GM19239 (cell line): ENCODE results near the gene CX3CL1.
"Not testable (repeated sequence)": the region's sequence is repeated elsewhere in the genome, so short reads cannot be mapped to it uniquely, and the experiment has no call there.

Source experiments
- DNase-seq: peaks from one replicate; pipeline ENCODE4 v3.0.0; 2011; ENCODE audit warnings: low spot score; ENCODE audit not compliant: insufficient read length
- FAIRE-seq: peaks from 2 replicates; lab custom pipeline; 2011; peaks lifted over from hg19 to GRCh38; lab: Jason Lieb, UNC

Gene CX3CL1

DNA sequence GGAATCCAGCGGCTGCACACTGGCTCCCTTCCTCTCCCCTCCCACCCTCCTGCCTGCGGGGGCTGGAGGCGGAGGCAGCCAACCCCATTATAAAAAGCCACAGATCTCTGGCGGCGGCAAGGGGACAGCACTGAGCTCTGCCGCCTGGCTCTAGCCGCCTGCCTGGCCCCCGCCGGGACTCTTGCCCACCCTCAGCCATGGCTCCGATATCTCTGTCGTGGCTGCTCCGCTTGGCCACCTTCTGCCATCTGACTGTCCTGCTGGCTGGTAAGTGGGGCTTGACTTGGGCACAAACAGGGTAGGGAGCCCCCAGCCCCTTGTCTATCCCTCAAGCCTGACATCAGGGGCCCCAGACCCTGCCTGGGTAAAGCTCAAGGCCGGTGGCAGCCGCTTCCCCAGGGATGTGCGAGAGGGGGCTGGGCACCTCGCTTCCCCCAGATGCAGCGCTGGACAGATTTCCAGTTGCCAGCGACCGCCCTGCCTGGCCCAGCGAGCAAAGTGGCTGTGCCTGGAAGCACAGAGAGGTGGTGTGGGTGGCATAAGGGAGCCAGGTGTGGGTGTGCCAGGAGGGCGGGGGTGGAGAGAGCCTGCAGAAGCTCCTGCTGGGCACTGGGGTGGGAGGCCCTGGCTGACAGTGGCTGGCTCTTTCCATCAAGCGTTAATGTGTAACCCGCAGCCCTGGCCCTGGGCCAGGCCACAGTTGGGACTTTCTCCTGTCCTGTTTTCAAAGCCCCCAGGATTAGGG lies at the start of gene CX3CL1:
TSS of gene CX3CL1 (plus strand) at position 119 of the 745 bp plus-strand sequence. CDS start at position 198, 79 bp downstream.
- no peak for DNase-seq
- no peak for FAIRE-seq

DNA sequence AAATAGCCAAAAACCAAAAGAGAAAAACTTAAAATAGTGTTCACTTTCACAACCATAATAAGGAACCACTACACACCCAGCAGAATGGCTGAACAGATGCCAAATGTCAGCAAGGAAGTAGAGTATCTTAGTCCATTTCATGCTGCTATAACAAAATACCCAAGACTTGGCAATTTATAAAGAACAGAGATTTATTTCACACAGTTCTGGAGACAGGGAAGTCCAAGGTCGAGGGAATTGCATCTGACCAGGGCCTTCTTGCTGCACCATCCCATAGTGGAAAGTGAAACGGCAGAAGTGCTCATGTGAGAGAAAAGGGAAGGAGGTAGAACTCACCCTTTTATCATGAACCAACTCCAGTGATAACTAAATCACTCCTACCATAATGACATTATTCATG lies 47.5 kb upstream of the CX3CL1 start:
- DNase-seq (no peak), FAIRE-seq (no peak)

- DNase-seq = no peak
- no peak for FAIRE-seq
Measured at GRCh38 chr16:57325458-57325857, 46.8 kb upstream of the CX3CL1 start.

- FAIRE-seq (no peak), DNase-seq (no peak)
Measured at GRCh38 chr16:57329718-57330327, 42.5 kb upstream of the CX3CL1 start.

GRCh38 chr16:57331355-57331754 lies 40.9 kb upstream of the CX3CL1 start:
- no peak for FAIRE-seq
- DNase-seq = no peak

DNA sequence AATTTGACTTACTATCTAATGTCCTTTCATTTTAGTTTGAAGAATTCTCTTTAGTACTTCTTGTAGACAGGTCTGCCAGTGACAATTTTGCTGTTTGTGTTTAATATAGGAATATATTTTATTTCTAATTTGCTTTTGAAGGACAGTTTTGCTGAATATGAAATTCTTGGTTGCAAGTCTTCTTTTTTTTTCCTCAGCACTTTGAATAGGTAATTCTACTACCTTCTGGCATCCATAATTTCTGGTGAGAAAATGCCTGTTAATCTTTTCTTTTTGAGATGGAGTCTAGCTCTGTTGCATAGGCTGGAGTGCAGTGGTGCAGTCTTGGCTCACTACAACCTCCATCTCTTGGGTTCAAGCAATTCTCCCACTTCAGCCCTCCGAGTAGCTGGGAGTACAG lies 38.9 kb upstream of the CX3CL1 start:
- no peak for FAIRE-seq
- DNase-seq = no peak

GRCh38 chr16:57335366-57335765 lies 36.9 kb upstream of the CX3CL1 start:
- FAIRE-seq (no peak), DNase-seq (no peak)

DNA sequence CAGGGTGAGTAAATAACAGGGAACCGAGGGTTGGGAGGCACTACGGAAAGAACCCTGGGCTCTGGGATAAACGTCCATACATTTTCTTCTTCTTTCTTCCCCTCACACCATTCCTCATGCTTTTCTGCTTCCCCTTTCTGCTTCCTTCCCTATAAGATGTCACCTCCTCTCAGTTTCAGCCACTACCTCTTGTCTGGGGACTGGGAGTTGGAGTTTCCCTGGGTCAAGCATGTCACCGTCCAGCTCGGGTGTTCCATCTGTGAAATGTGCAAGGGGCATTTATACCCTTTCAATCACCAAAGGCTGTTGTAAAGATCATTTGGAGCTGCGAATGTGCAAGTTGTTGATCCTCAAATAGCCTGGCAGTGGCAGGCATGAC lies 31.2 kb upstream of the CX3CL1 start:
- peak; percentile 11 for FAIRE-seq
- DNase-seq = no peak

GRCh38 chr16:57341441-57342303 lies 30.6 kb upstream of the CX3CL1 start:
- DNase-seq (no peak), FAIRE-seq (peak; percentile 70)

GRCh38 chr16:57342606-57343005 lies 29.7 kb upstream of the CX3CL1 start:
- not testable (repeated sequence) for FAIRE-seq, DNase-seq

GRCh38 chr16:57343221-57343620 lies 29.1 kb upstream of the CX3CL1 start:
- FAIRE-seq (no peak), DNase-seq (no peak)

GRCh38 chr16:57344094-57344493 lies 28.2 kb upstream of the CX3CL1 start:
- DNase-seq, FAIRE-seq: not testable (repeated sequence)

DNA sequence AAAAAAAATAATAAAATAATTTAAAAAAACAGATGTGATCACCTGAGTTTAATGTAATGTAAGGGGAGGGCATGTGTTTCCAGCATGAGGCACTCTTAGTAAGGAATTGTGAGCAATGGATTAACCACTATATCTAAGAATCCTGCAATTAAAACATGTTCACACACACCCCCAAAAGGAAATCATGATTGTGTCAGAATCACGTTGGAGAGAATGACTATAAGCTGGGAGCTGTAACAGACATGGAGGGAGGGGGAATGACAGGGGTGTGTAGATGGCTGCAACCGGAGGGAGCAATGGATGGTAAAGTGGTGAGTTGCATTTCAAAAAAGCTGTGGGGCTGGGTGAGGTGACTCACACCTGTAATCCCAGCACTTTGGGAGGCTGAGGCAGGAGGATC lies 27.3 kb upstream of the CX3CL1 start:
- DNase-seq (no peak), FAIRE-seq (no peak)

- no peak for DNase-seq
- FAIRE-seq = no peak
Measured at GRCh38 chr16:57345666-57346204, 26.6 kb upstream of the CX3CL1 start.

DNA sequence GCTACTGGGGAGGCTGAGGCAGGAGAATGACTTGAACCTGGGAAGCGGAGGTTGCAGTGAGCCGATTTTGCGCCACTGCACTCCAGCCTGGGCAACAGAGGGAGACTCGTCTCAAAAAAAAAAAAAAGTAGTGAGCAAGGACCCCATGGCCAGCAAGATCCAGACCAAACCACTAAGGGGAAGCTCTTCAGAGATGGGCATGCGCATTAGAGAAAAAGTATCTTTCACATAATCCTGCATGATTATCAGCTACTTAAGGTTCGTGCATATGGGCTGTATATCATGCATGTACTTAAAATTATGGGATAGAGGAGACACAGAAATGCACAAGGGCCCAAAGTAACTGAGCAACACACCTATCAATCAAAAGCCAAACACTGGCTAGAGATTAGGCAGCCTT lies 24.4 kb upstream of the CX3CL1 start:
- DNase-seq (no peak), FAIRE-seq (peak; percentile 56)

DNA sequence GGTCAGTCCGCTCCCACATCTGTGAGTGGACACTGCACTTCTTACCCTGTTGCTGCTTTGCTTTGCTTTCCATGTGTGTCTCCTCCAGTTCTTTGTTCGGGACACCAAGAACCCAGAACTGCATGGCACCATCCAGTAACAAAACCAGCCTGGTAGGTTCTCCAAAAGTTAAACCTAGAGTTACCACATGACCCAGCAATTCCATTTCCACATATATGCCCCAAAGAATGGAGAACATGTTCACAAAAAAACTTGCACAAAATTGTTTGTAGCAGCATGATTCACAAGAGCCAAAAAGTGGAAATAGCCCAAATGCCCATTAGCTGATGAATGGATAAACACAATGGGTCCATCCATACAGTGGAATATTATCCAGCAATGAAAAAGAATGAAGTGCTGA lies 24.0 kb upstream of the CX3CL1 start:
- DNase-seq (no peak), FAIRE-seq (no peak)

DNA sequence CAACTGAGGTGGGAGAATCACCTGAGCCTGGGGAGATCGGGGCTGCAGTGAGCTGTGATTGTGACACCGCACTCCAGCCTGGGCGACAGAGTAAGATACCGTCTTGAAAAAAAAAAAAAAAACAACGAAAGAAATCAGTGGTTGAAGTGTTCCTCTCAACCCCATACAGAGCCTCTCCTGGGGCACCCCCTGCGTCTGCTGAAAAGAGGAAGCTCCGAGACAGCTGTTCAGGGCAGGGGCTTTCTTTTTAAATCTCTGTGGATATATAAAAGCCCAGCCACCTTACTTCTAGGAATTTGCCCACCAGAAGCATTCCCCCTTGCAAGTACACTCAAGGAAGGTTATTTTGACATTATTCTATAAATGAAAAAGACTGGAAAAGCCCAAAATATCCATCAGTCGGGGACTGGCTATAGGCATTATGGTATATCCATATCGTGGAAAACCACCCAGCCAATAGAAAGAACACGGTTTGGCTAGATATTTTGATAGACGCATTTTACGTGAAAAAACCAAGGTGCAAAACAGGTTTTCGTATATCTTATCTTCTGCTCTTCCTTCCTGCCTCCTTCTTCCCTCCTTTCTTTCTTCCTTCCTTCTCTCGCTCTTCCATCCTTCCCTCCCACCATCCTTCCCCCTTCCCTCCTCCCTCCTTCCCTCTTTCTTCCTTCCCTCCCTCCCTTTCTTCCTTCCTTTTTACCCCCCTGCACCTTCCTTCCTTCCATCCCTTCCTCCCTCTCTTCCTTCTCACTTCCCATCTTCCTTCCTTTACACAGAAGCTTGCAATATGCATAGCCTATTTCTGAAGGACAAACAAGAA lies 22.9 kb upstream of the CX3CL1 start:
- FAIRE-seq (peak; percentile 97), DNase-seq (peak; percentile 47)

DNA sequence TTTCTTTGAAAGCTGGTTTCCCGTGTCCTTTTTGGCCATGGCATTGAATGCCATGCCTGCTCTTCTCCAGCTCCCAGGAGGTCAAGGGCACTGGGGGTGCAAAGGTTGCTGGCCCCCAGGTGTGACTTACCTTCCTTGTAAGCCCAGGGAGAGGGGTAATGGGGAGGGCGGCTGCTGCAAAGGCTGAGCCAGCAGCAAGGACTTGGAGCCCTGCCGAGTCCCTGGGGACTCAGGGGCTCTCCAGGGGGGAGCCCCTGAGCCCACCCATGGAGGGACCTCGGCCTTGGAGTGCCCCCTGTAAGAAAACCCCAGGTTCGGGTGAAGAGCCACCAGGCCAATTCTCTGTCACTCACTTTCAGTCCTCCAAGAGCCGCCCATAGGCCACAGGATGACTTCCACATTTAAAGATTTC lies 19.6 kb upstream of the CX3CL1 start:
- no peak for FAIRE-seq
- no peak for DNase-seq

GRCh38 chr16:57354311-57354710 lies 18.0 kb upstream of the CX3CL1 start:
- DNase-seq (no peak), FAIRE-seq (no peak)

DNA sequence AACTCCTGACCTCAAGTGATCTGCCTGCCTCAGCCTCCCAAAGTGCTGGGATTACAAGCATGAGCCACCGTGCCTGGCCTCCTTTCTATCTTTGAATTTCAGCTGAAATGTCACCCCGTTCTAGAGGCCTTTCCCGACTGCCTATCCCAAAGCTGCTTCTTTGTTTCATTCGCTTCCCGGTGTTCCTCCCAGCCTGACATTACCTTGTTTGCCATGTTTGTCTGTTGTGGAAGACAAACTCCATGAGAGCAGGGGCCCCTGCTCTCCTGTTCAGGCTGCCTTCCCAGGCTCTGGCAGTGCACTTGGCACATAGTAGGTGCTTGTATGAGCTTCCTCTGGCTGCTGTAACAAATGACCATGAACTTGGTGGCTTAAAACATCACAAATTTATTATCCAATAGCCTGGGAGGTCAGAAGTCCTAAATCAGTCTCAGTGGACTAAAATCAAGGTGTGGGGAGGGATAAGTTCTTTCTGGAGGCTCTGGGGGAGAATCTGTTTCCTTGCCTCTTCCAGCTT lies 16.3 kb upstream of the CX3CL1 start:
- DNase-seq = no peak
- FAIRE-seq = no peak
